HFFc6 (cell line): ENCODE data around the gene SLC25A21. TPM values are rescaled to one million over a fixed set of nuclear protein-coding genes. Genes with fewer than 3 reads are reported as not detected.

Source experiments
- DNase-seq: peaks from one replicate; pipeline ENCODE4 v3.0.0-alpha.2; 2018
- H3K27ac Mint-ChIP-seq: 2 replicates; pipeline ENCODE4 v1.8.0; 2020; ENCODE audit warnings: mild to moderate bottlenecking, mixed read lengths
- H3K27me3 Mint-ChIP-seq: 2 replicates; pipeline ENCODE4 v1.8.0; 2021; ENCODE audit warnings: mild to moderate bottlenecking, moderate library complexity, mixed read lengths; ENCODE audit not compliant: insufficient read depth
- H3K36me3 Mint-ChIP-seq: 2 replicates; pipeline ENCODE4 v1.8.0; 2021; ENCODE audit warnings: low read depth, mixed read lengths
- H3K4me1 Mint-ChIP-seq: 2 replicates; pipeline ENCODE4 v1.8.0; 2020; ENCODE audit warnings: low read depth, mixed read lengths
- H3K4me3 Mint-ChIP-seq: 2 replicates; pipeline ENCODE4 v1.8.0; 2020; ENCODE audit warnings: mild to moderate bottlenecking, moderate library complexity, mixed read lengths
- H3K9me3 Mint-ChIP-seq: 2 replicates; pipeline ENCODE4 v1.8.0; 2020; ENCODE audit warnings: mild to moderate bottlenecking, mixed read lengths
- total RNA-seq, 6 experiments: library from RNA; stranded (reverse); fragmentation: NEBNext Ultra II Directional; extraction: Animal tissue kit (Norgen Biotek cat#: 25700); gene quantifications; 2 replicates in 1 of 6; 3 replicates in 5 of 6; pipeline ENCODE4 v1.2.3, GENCODE V29; 2021
- TF ChIP-seq, protein P1 (sequence below): fragments of 200-600 bp; sonication (generic); IDR thresholded peaks from 2 replicates; pipeline ENCODE4 v1.5.0; 2021; ENCODE audit warnings: antibody characterized with exemption, mild to moderate bottlenecking

SLC25A21 gene
- total RNA-seq, 6 experiments from 2014 or later: 0.33 to 1.1 (median 0.47) TPM

DNA sequence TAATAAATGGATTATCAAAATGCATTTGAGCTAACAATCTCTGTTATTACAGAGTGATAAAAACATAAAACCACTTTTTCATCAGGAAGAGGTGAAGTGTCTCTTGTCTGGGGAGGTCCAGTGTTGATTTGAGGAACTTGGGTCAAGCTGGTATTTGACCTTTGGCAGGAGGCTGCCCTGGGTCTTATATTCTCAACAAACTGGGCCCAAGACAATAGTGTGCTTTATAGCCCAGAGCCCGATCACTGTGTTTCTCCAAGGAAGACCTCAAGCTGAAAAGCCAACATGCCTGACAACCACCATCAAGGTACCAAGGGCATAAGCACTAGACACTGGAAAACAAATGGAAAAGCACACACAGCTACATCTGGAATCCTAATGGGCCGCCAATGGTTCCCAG is 137.0 kb downstream of the SLC25A21 start:
- H3K36me3 Mint-ChIP-seq: no peaks in the 10 kb centered on the region
- no peak for DNase-seq
- no peak overlapping the region for H3K4me3 Mint-ChIP-seq
- H3K9me3 Mint-ChIP-seq: no peaks in the 10 kb centered on the region
- TF ChIP-seq, protein P1, sequence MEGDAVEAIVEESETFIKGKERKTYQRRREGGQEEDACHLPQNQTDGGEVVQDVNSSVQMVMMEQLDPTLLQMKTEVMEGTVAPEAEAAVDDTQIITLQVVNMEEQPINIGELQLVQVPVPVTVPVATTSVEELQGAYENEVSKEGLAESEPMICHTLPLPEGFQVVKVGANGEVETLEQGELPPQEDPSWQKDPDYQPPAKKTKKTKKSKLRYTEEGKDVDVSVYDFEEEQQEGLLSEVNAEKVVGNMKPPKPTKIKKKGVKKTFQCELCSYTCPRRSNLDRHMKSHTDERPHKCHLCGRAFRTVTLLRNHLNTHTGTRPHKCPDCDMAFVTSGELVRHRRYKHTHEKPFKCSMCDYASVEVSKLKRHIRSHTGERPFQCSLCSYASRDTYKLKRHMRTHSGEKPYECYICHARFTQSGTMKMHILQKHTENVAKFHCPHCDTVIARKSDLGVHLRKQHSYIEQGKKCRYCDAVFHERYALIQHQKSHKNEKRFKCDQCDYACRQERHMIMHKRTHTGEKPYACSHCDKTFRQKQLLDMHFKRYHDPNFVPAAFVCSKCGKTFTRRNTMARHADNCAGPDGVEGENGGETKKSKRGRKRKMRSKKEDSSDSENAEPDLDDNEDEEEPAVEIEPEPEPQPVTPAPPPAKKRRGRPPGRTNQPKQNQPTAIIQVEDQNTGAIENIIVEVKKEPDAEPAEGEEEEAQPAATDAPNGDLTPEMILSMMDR: no peak
- no peak overlapping the region for H3K27ac Mint-ChIP-seq
- peaks cover 7% of the 10 kb centered on the region for H3K27me3 Mint-ChIP-seq
- H3K4me1 Mint-ChIP-seq: peaks cover 36% of the 10 kb centered on the region

DNA sequence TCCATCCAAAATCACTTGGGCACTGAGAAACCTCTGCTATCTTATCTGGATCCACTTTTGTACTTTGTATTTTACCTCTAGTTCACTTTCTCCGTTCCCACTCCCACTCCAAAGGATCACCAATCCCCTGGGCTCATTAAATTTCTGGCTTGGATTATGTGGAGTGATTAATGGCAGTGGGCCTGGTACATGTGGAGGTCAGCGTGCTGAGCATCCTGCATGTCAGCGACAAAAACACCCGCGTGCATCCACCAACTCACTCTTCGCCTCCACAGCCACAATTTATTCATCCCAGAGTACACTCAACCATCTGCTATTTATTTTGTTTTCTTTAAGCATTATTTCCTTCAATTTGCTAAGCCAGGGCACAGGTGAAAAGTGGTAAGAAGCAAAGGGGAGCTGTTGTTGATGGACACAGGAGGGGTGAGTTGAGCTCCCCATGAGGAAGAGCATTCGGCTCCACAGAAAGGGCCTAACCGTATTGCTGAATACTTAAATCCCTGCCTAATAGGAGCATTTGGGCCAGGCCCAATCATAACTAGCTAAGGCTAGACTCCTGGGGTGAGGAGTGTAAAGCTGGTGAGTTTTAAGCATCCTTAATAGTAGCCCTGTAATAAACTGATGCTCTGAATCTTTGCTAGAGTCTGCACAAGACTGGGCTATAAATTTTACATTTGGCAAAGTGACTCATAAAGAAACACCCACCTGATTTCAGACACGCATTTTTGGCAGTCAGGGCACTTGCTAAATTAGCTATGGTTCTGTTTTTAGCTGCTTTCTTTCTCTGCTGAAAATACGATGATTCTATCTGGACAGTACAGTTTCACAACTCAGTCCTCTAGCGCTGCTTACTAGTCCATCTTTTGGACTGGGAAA is 137.8 kb downstream of the SLC25A21 start:
- Mint-ChIP-seq H3K4me1 (peaks cover 36% of the 10 kb centered on the region), H3K4me3 (no peak overlapping the region), H3K36me3 (no peaks in the 10 kb centered on the region), H3K9me3 (no peaks in the 10 kb centered on the region), H3K27me3 (peaks cover 7% of the 10 kb centered on the region), H3K27ac (no peak overlapping the region)
- DNase-seq: peak; percentile 39
- TF ChIP-seq, protein P1: no peak

DNA sequence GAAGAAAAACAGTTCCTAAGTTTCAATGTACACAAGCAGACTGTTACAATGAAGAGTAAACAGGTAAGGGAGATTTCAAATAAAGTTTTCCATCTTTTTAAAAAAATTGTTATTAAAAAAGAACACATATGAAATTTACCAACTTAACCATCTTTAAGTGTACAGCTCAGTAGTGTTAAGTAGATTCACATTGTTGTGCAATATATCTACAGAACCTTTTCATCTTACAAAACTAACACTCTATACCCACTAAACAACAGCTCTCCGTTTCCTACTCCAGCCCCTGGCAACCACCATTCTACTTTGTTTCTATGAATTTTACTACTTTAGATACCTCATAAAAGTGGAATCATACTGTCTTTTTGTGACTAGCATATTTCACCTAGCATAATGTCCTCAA is 139.5 kb downstream of the SLC25A21 start:
- no peak overlapping the region for H3K27ac Mint-ChIP-seq
- H3K9me3 Mint-ChIP-seq: no peaks in the 10 kb centered on the region
- peaks cover 2% of the 10 kb centered on the region for H3K27me3 Mint-ChIP-seq
- peaks cover 36% of the 10 kb centered on the region for H3K4me1 Mint-ChIP-seq
- H3K4me3 Mint-ChIP-seq: no peak overlapping the region
- no peak for DNase-seq
- TF ChIP-seq, protein P1: no peak
- no peaks in the 10 kb centered on the region for H3K36me3 Mint-ChIP-seq

DNA sequence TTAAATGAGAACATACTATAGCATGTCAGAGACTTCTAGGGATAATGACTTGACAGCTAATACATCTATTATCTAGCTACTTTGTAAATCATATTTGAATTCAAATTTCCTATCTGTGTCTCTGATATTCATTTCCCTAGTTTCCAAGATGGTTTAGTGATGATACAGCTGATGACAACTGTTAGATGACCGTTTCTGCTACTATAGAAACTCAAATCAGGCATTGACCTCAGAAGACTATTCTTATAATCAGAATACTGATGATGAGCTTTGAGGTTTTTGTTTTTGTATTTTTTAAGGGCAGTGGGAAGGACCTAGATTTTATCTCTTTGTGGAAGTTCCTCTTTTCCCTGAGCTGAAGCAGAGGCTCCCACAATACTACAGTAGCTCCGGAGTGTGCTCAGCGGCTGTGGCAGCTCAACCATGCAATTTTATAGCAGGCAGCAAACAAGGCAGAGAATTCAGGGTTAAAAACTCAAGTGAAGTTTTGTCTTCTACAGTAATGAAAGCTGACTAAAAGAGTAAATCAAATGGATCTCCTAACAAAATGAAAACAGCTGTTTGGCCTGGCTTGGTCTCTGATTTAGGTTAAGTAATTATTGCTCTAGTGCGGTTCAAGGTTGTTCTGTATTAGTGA is 145.1 kb downstream of the SLC25A21 start:
- Mint-ChIP-seq H3K4me1 (no peaks in the 10 kb centered on the region), H3K4me3 (no peak overlapping the region), H3K27me3 (peaks cover 2% of the 10 kb centered on the region), H3K27ac (no peak overlapping the region), H3K9me3 (no peaks in the 10 kb centered on the region), H3K36me3 (no peaks in the 10 kb centered on the region)
- no peak for DNase-seq
- TF ChIP-seq, protein P1: no peak

DNA sequence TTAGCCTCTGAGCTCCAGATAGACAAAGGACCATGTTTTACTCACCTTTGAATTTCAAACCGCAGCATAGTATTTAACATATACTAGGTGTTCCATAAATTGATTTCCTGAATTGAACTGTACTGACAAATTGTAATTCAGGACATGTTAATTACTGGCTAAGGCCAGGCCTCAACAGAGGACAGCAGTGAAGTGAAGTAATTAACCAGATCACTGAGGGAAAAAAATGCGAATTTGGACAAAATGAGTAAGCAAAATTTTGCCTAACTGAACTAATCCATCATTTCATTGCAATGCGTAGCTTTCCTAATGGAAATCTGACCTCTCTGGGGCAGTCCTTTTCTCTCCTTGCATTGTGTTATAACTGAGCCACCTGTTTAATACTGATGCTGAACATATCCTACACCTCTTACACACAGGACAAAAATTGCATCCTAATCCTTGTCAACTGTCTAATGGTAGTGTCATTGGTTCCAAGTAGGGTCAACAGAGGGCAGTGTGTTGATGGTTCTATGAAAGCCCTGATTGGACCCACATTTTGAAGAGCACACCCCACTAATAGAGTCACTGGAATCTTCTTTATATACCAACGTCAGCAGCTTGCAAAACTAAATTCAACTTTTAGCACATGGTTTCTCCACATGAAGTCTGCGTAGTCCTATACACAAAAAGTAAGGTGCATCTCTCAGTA is 148.4 kb downstream of the SLC25A21 start:
- H3K4me1 Mint-ChIP-seq: no peaks in the 10 kb centered on the region
- peaks cover 2% of the 10 kb centered on the region; the same call in 1 of the 2 replicates for H3K27me3 Mint-ChIP-seq
- no peak overlapping the region for H3K27ac Mint-ChIP-seq
- TF ChIP-seq, protein P1: peak; percentile 38
- H3K9me3 Mint-ChIP-seq: no peaks in the 10 kb centered on the region
- no peaks in the 10 kb centered on the region for H3K36me3 Mint-ChIP-seq
- no peak for DNase-seq
- H3K4me3 Mint-ChIP-seq: no peak overlapping the region
